Colonic mucosa (tissue), 4 donors: Measurements from ENCODE around the gene HIP1. TPM values are rescaled to one million over a fixed set of nuclear protein-coding genes. Genes with fewer than 3 reads are reported as not detected.

ENCODE experiments used
- DNase-seq: peaks from one replicate; pipeline ENCODE4 v3.0.0-alpha.2; 2020
- H3K27ac ChIP-seq: fragments of 200-600 bp; one replicate; pipeline ENCODE4 v1.8.0; 2021
- H3K27me3 ChIP-seq: fragments of 200-600 bp; one replicate; pipeline ENCODE4 v1.8.0; 2021
- H3K36me3 ChIP-seq: fragments of 200-600 bp; one replicate; pipeline ENCODE4 v1.8.0; 2021
- H3K4me1 ChIP-seq: fragments of 200-600 bp; one replicate; pipeline ENCODE4 v1.8.0; 2021; ENCODE audit warnings: mild to moderate bottlenecking
- H3K4me3 ChIP-seq: fragments of 200-600 bp; one replicate; pipeline ENCODE4 v1.8.0; 2021
- H3K9ac ChIP-seq, 2 donors: one replicate each; pipeline ENCODE4 v1.7.0; 2013; ENCODE audit warnings: control low read depth in 2 of 2, low read depth in 2 of 2, low read length in 2 of 2
- H3K9me3 ChIP-seq: fragments of 200-600 bp; one replicate; pipeline ENCODE4 v1.8.0; 2021
- intact Hi-C: fragments of 100-400 bp; cut with DNase I; formaldehyde crosslinking; loops from one replicate; pipeline ENCODE4 v1.14.1; 2022
- total RNA-seq, 2 donors: library from RNA; stranded (reverse); fragmentation: NEBNext Ultra II Directional in 1 of 2; extraction: Animal tissue kit (Norgen Biotek cat#: 25700) in 1 of 2; gene quantifications; one replicate each; pipeline ENCODE4 v1.2.1, GENCODE V29; 2021
- TF ChIP-seq, protein P1 (sequence below): fragments of 200-600 bp; IDR thresholded peaks from one replicate; pipeline ENCODE4 v1.8.0; 2022; ENCODE audit warnings: antibody characterized with exemption, mild to moderate bottlenecking
- donor health status: healthy.
- donor health status: DM: no; HTN: no; CAD: no.
- donor health status: DM: no; HTN: no; CAD: no.

HIP1 gene
- total RNA-seq, 2 donors from 2014 or later, result 4.8 to 5.5 TPM

DNA sequence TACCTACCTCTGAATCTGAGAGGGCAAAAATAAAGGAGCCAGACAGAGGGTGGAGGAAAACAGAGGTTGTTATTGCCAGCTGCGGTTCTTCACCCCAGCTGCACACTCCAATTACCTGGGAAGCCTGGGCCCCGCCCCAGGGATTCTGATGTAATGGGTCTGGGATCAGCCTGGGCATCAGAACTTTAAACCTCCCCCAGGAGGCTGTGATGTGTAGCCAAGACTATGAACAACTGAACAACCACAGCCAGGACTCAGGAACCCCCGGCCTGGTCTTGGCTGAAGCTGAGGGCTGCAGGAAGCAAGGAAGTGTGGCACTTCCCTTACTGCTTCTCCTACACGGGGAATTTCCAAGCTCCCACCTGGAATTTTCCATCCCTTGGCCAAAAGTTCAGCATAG is 89.3 kb downstream of the HIP1 start:
- Histone ChIP-seq H3K36me3 (no peaks in the 10 kb centered on the region), H3K27ac (no peak overlapping the region), H3K9me3 (no peaks in the 10 kb centered on the region), H3K4me3 (no peak overlapping the region), H3K27me3 (no peaks in the 10 kb centered on the region), H3K9ac (peak overlapping the region in 1 of 2 donors; percentile 35), H3K4me1 (no peaks in the 10 kb centered on the region)
- TF ChIP-seq, protein P1, sequence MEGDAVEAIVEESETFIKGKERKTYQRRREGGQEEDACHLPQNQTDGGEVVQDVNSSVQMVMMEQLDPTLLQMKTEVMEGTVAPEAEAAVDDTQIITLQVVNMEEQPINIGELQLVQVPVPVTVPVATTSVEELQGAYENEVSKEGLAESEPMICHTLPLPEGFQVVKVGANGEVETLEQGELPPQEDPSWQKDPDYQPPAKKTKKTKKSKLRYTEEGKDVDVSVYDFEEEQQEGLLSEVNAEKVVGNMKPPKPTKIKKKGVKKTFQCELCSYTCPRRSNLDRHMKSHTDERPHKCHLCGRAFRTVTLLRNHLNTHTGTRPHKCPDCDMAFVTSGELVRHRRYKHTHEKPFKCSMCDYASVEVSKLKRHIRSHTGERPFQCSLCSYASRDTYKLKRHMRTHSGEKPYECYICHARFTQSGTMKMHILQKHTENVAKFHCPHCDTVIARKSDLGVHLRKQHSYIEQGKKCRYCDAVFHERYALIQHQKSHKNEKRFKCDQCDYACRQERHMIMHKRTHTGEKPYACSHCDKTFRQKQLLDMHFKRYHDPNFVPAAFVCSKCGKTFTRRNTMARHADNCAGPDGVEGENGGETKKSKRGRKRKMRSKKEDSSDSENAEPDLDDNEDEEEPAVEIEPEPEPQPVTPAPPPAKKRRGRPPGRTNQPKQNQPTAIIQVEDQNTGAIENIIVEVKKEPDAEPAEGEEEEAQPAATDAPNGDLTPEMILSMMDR, result no peak
- no peak for DNase-seq
- intact Hi-C loops, result no loop called here

DNA sequence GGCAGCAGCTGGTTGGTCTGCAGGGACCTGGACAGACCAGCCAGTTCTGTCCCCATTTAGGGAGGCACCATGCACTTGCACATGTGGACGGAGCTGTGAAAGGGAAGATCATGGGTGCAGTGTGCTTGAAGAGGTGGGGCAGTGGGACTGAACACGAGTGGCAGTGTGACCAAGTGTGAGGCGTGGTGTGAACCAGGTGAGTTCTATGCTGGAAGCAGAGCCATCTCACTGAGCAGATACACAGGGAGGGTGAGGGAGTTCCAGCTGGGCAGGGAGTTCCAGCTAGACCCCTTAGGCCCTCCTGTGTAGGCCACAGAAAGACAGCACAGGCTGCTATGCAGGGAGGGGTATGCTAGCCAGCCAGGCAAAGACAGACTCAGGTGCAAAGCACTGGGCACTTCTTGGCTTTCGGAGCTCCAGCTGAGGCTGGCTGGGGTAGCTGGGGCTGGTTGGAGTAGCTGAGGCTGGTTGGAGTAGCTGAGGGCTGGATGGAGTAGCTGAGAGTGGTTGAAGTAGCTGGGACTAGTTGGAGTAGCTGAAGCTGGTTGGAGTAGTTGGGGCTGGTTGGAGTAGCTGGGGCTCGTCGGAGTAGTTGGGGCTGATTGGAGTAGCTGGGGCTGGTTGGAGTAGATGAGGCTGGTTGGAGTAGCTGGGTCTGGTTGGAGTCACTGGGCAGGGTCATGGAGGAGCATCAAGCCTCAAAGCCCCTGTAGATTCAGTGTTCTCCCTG is 90.9 kb downstream of the HIP1 start:
- TF ChIP-seq, protein P1, result no peak
- H3K36me3 ChIP-seq, result no peaks in the 10 kb centered on the region
- H3K4me3 ChIP-seq, result no peak overlapping the region
- intact Hi-C loops, result no loop called here
- H3K9me3 ChIP-seq, result no peaks in the 10 kb centered on the region
- no peaks in the 10 kb centered on the region for H3K27me3 ChIP-seq
- no peaks in the 10 kb centered on the region for H3K4me1 ChIP-seq
- DNase-seq, result no peak
- no peak overlapping the region for H3K27ac ChIP-seq
- H3K9ac ChIP-seq, result no peak overlapping the region

DNA sequence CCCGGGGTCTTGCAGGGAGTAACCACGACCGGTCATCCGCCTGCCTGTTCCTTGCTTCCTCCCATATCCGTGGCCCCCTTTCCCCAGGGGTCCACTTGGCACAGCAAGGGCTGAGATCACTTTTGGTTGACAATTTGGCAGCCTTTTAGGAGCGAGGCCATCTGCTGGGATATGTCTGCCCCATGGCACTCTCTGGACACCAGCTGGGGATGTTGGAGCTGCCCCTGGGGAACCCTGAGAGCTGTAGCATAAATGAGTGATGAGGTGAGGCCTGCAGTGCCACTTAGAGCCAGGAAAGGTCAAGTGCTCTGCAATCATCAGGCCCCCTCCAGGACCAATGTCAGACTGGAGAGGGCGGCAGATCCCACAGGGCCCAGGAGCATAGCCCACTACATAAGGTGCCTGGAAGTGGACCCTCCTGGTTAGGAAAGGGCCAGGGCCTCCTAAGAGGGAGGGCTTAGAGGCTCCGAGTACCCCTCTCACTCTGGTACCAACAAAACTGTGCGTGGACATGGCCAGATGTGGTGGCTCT is 92.1 kb downstream of the HIP1 start:
- Histone ChIP-seq H3K36me3 (no peaks in the 10 kb centered on the region), H3K9ac (no peak overlapping the region), H3K4me1 (no peaks in the 10 kb centered on the region), H3K27ac (no peak overlapping the region), H3K9me3 (no peaks in the 10 kb centered on the region), H3K4me3 (no peak overlapping the region), H3K27me3 (no peaks in the 10 kb centered on the region)
- intact Hi-C loops, result no loop called here
- TF ChIP-seq, protein P1, result no peak
- DNase-seq, result no peak

DNA sequence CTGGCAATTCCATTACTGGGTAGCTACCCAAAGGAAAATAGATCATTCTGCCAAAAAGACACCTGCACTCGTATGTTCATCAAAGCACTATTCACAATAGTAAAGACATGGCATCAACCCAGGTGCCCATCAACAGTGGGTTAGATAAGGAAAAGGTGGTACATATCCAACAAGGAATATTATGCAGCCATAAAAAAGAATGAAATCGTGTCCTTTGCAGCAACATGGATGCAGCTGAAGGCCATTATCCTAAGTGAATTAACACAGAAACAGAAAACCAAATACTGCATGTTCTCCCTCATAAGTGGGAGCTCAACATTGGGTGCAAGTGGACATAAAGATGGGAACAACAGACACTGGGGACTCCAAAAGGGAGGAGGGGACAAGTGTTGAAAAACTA is 93.2 kb downstream of the HIP1 start:
- no peak overlapping the region for H3K4me3 ChIP-seq
- DNase-seq, result no peak
- no peaks in the 10 kb centered on the region for H3K4me1 ChIP-seq
- H3K27me3 ChIP-seq, result no peaks in the 10 kb centered on the region
- no peaks in the 10 kb centered on the region for H3K9me3 ChIP-seq
- no peak overlapping the region for H3K9ac ChIP-seq
- intact Hi-C loops, result no loop called here
- TF ChIP-seq, protein P1, result no peak
- no peaks in the 10 kb centered on the region for H3K36me3 ChIP-seq
- no peak overlapping the region for H3K27ac ChIP-seq

DNA sequence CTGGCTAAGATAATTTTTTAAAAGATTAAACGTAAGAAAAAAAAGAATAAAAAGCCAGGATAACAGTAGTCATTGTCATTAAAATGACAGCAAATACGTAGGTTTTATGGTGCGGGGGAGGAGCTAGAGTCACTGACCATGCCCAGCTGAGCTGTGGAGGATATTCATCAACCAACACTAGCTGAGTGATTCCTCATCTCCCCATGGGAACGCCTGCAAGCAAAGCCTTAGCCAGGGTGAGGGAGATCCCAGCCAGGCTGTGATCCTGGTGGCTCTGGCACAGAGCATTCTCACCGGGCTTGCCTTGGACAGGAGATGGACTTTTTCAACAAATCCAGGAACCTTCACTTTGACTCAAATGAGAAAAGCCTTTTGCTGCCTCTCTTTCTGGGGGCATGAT is 94.2 kb downstream of the HIP1 start:
- H3K27ac ChIP-seq, result no peak overlapping the region
- intact Hi-C loops, result no loop called here
- no peak for DNase-seq
- no peak overlapping the region for H3K4me3 ChIP-seq
- TF ChIP-seq, protein P1, result no peak
- no peaks in the 10 kb centered on the region for H3K27me3 ChIP-seq
- H3K4me1 ChIP-seq, result no peaks in the 10 kb centered on the region
- H3K36me3 ChIP-seq, result no peaks in the 10 kb centered on the region
- H3K9me3 ChIP-seq, result no peaks in the 10 kb centered on the region
- H3K9ac ChIP-seq, result no peak overlapping the region
